GM18858 (cell line): ENCODE results near the gene VGLL4.

ENCODE experiments used
- ATAC-seq: cut with Tn5 transposase; IDR thresholded peaks from one replicate; pipeline ENCODE4 v1.9.1; 2021; ENCODE audit not compliant: unreplicated experiment

Gene VGLL4

GRCh38 chr3:11629716-11630115 lies 14.0 kb downstream of the VGLL4 start:
- ATAC-seq = no peak

GRCh38 chr3:11627612-11628011 lies 16.1 kb downstream of the VGLL4 start:
- ATAC-seq = no peak

DNA sequence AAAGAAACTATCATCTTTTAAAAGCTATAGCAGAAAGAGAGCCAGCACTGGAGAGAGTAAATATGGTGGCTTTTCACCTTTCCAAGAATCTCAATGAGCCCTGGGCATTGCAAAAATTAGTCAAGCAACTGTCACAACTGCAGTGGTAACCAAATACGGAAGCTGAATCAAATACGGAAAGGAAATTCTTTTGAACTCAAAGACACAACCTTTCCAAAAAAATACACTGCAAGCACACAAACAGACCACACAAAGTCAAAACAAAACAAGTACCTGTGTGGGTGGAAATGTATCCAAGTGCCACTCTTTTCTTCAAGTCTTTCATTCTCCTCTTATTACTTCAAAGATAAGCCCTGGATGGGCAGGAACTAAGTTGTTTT lies 17.6 kb downstream of the VGLL4 start:
- peak; percentile 81 for ATAC-seq

DNA sequence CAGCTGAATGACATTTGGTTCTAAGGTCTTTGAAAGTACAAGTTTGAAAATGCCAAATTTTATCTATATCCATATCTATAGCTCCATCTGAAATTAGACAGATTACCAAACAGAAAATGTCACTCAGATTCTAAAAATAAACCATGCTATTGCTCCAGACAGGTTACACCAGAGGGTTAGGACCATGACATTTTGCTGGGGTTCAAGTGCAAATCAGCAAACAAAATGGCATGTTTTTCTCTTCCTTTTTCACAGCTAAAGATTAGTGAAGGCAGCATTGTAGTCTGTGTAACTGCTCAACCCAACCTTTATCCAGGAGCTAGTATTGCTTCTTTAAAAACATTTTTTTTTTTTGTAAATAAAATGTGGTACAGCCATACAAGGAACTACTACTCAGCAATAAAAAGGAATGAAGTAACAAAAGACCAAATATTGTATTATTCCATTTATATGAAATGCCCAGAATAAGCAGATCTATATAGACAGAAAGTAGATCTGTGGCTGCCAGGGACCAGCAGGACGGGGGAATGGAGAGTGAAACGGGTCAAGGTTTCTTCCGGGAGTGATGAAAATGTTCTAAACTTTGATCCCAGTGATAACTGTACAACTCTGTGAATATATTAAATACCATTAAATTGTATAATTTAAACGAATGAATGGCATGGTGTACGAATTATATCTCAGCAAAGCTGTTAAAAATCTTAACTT lies 18.2 kb downstream of the VGLL4 start:
- no peak for ATAC-seq

- ATAC-seq = no peak
These were observed 18.9 kb downstream of the VGLL4 start for GRCh38 chr3:11624704-11625375.

DNA sequence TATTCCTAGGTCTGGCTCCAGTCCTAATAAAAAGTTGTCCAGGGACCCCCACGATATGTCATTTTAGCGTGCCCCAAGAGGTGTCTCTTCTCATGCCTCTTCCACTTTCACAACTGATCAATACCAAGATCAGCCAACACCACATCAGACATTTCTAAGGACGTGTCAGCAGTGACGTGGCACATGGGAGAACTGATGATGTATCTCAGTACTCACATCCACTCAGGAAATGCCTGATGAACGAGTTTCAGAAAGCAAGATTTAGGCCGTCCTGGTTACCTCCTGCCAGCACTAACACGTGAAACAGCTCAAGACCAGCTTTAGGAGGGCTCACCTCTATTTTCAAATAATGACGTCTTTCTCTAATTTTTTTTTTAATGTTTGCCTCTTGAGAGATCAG lies 19.6 kb downstream of the VGLL4 start:
- ATAC-seq = no peak

- ATAC-seq = no peak
These were observed 20.8 kb downstream of the VGLL4 start for GRCh38 chr3:11622586-11623550.

GRCh38 chr3:11621077-11621476 lies 22.6 kb downstream of the VGLL4 start:
- ATAC-seq = no peak

DNA sequence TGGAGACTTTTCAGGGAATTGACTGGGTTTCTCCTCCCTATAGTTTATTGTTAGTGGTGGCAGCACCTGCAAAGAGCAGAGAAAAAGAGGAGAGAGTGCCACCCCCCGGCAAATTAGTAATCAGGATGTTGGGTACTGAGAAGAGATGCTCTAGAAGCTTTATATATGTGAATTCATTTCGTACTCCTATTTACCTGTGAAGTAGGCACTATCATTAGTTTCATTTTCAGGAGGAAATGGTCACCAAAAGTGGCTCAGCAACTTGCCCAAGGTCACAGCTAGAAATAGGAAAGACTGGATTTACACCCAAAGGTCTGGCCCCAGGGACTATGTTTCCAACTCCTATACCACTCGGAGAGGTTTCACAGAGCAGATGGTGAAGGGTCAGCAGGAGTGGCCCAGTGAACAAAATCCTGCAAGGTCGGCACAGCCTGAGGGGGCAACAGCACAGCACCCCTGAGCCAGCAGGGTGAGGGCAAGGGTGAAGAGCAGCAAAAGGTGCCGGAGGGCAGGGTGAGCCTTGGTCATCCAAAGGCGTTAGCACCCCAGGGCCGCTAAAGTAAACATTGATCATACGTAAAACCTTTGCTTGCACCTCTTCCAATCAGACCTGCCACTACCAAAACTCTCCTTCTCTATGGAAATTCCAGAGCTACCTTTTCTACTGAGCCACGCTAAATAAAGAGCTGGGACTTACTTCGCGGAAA lies 23.6 kb downstream of the VGLL4 start:
- no peak for ATAC-seq

DNA sequence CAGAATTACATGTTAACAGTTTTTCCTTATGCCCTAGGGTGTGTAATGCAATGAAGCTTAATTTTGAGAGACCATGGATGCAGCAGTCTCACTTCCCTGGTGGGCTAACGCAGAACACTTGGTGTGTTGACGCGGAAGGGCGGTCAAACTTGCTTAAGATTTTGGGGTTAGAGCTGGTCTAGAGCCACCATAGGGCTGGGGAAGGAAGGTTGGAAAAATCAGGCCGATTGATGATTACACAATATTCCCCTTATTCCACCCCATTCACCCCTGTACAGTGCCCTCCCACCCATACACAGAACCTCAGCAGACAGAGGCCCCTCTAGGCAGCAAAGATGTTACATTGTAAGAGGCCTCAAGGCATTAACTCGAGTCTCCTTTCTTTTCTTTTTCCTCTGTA lies 24.3 kb downstream of the VGLL4 start:
- ATAC-seq = no peak

GRCh38 chr3:11618904-11619303 lies 24.8 kb downstream of the VGLL4 start:
- no peak for ATAC-seq

DNA sequence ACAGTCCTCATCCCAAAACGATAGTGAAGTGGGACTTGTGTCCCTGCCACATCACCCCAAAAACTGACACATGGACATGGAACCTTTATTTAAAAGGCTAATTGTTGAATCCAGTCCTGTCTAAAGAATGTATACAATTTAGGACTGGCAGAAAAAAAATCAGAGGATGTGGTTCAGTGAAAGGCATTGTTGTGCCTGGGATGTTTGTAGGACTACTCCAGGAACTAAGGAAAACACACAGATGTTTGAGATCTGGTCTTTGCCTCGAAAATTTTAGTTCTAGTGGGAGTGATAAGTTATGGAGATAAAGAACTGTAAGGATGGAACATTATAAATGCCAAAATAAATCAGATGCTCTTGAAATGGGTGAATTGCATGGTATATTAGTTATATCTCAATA lies 27.2 kb downstream of the VGLL4 start:
- no peak for ATAC-seq

- no peak for ATAC-seq
These were observed 29.7 kb downstream of the VGLL4 start for GRCh38 chr3:11613851-11614487.

DNA sequence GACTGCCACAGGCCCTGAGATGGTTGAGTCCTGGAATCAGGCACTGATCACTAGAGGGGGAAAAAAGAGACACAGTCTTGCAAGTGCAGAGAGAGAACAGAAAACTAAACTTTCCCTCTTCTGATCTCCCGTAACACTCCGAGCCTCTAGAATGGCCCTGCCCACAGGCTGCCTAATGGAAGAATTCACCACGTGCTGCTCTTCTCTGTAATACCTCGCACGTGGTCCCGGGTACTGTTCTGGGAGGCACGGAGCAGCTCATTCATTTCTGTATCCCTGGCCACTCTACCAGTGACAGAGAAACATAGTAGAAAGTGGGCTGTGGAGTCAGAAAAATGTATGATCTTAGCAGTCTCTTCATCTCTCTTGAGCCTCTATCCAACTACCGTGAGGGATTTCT lies 30.4 kb downstream of the VGLL4 start:
- ATAC-seq = no peak

- ATAC-seq = no peak
These were observed 31.1 kb downstream of the VGLL4 start for GRCh38 chr3:11612515-11613188.

DNA sequence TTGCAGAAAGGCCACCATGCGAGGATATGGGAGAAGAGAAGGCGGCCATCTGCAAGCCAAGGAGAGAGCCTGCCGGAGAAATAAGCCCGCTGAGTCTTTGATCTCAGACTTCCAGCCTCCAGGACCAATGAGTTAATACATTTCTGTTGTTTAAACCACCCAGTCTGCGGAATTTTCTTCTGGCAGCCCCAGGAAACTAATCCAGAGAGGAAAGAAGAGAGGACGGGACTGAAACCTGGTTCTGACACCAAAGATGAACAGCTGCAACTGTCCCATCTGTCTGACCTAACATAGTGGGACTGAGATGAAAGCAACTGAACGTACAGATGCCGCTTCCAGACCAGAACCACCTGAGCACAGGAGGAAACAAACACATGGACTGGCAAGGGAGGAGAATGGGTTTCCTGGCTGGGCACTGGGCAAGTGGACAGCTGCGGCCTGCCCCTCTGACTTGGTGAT lies 32.3 kb downstream of the VGLL4 start:
- no peak for ATAC-seq

- no peak for ATAC-seq
These were observed 32.9 kb downstream of the VGLL4 start for GRCh38 chr3:11610700-11611275.

GRCh38 chr3:11610044-11610671 lies 33.6 kb downstream of the VGLL4 start:
- no peak for ATAC-seq

DNA sequence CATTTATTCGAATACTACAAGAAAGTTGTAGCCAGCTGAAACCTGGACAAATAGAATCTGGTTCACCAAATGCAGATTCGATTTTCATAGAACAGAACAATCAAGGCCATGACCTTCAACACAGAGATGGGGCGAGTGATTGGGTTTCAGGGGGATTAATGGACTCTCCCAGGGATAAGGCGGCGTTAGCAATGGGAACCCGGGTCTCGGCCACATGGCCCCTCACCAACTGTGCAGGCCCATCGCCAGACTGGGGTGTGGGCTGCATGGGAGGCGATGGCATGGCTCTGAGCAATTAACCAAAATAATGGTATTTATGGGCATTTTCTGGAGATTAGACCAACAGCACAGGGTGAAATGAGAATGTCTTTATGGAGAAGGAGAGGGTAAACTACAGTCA lies 34.2 kb downstream of the VGLL4 start:
- ATAC-seq = no peak
